ENCODE measurements around the gene TPCN2. TPM values are rescaled to one million over a fixed set of nuclear protein-coding genes. Genes with fewer than 3 reads are reported as not detected.

The TPCN2 gene
- total RNA-seq, 2 donors from 2014 or later, result 4.2 to 5.3 TPM

GRCh38 chr11:69104212-69104855 is 55.6 kb downstream of the TPCN2 start:
- Histone ChIP-seq H3K27ac (no peak overlapping the region), H3K27me3 (no peaks in the 10 kb centered on the region), H3K4me1 (peaks cover 0 to 12% of the 10 kb centered on the region in 2 donors), H3K9me3 (no peaks in the 10 kb centered on the region), H3K4me3 (no peak overlapping the region), H3K36me3 (no peaks in the 10 kb centered on the region)
- no peak for TF ChIP-seq CTCF (IDR thresholded peaks at IDR 0.05)
- DNase-seq (ENCODE audit: low spot score), result no peak

GRCh38 chr11:69104856-69105395 is 56.2 kb downstream of the TPCN2 start:
- no peaks in the 10 kb centered on the region for H3K27me3 ChIP-seq
- H3K4me1 ChIP-seq, result peaks cover 0 to 12% of the 10 kb centered on the region in 2 donors
- H3K9me3 ChIP-seq, result no peaks in the 10 kb centered on the region
- no peak for DNase-seq (ENCODE audit: low spot score)
- H3K27ac ChIP-seq, result no peak overlapping the region
- H3K4me3 ChIP-seq, result no peak overlapping the region
- H3K36me3 ChIP-seq, result no peaks in the 10 kb centered on the region
- no peak for TF ChIP-seq CTCF (IDR thresholded peaks at IDR 0.05)

GRCh38 chr11:69105461-69106030 is 56.8 kb downstream of the TPCN2 start:
- Histone ChIP-seq H3K36me3 (no peaks in the 10 kb centered on the region), H3K27me3 (no peaks in the 10 kb centered on the region), H3K9me3 (no peaks in the 10 kb centered on the region), H3K27ac (no peak overlapping the region), H3K4me3 (no peak overlapping the region), H3K4me1 (peaks cover 0 to 12% of the 10 kb centered on the region in 2 donors)
- DNase-seq (ENCODE audit: low spot score), result no peak
- TF ChIP-seq CTCF (IDR thresholded peaks at IDR 0.05), result no peak

- TF ChIP-seq CTCF (IDR thresholded peaks at IDR 0.05), result no peak
- no peaks in the 10 kb centered on the region for H3K36me3 ChIP-seq
- H3K27ac ChIP-seq, result peak overlapping the region in 1 of 2 donors; percentile 11
- no peaks in the 10 kb centered on the region for H3K27me3 ChIP-seq
- H3K4me3 ChIP-seq, result no peak overlapping the region
- DNase-seq (ENCODE audit: low spot score), result no peak
- H3K4me1 ChIP-seq, result peaks cover 0 to 12% of the 10 kb centered on the region in 2 donors
- H3K9me3 ChIP-seq, result no peaks in the 10 kb centered on the region
These were observed 57.5 kb downstream of the TPCN2 start for GRCh38 chr11:69106031-69106811.

GRCh38 chr11:69107413-69107812 is 58.7 kb downstream of the TPCN2 start:
- no peaks in the 10 kb centered on the region for H3K36me3 ChIP-seq
- H3K27ac ChIP-seq, result no peak overlapping the region
- H3K27me3 ChIP-seq, result no peaks in the 10 kb centered on the region
- no peaks in the 10 kb centered on the region for H3K9me3 ChIP-seq
- peaks cover 0 to 5% of the 10 kb centered on the region in 2 donors for H3K4me1 ChIP-seq
- no peak overlapping the region for H3K4me3 ChIP-seq
- no peak for TF ChIP-seq CTCF (IDR thresholded peaks at IDR 0.05)
- no peak for DNase-seq (ENCODE audit: low spot score)
